Frontal cortex (tissue), 4 donors: Measurements from ENCODE around the gene RAB34. TPM values are rescaled to one million over a fixed set of nuclear protein-coding genes. Genes with fewer than 3 reads are reported as not detected.

Experiments
- DNase-seq, 2 donors: peaks; one replicate each; pipeline ENCODE4 v3.0.0; 2012; ENCODE audit warnings: low spot score in 2 of 2
- FAIRE-seq: peaks from 2 replicates; lab custom pipeline; 2012; peaks lifted over from hg19 to GRCh38; lab: Jason Lieb, UNC
- total RNA-seq: library from RNA; depleted of rRNA; stranded (reverse); fragments of >200 nt; gene quantifications from one replicate; pipeline ENCODE4 v1.2.3, GENCODE V29; 2014
- donor health status: control.
- donor health status: control.
- donor health status: control.

RAB34 gene
- total RNA-seq, 1 donor from 2014 or later: 12.2 TPM

DNA sequence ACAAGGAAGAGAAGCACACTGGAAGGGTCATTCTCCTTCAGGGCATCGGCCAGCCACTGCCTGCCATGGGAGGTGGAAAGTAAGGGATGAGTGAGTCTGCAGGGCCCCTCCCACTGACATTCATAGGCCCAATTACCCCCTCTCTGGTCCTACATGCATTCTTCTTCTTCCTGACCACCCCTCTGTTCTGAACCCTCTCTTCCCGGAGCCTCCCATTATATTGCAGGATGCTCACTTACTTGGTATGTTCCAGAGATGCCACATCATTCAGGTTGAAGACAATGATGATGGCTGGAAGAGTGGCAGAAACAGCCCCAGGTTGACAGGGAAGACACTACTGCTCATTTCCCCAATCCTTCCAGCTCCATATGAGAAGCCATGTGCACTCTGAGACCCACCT, 2.5 kb downstream of the RAB34 start:
- no peak for FAIRE-seq

DNA sequence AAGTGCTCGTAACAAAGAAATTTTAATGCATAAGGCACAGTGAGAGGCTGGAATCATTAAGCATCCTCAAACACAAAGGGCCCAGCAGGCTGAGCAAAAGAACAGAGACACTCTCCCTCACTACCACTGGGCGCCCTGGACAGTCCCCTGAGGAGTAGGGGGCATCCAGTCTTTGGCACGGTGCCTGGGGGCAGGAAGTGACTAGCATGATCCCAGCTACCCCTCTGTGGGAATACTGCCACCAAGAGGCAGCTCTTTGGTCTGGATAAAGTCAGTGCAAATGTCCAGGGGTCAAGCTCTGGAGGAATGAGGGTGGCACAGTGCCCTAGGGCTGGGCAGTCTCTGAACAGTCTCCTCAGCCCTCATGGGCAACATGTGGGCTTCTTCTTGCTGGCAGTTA, 3.4 kb downstream of the RAB34 start:
- DNase-seq (no peak), FAIRE-seq (no peak)

More for the DNA sequence above, 2.5 kb downstream of the RAB34 start:
- no peak for DNase-seq

DNA sequence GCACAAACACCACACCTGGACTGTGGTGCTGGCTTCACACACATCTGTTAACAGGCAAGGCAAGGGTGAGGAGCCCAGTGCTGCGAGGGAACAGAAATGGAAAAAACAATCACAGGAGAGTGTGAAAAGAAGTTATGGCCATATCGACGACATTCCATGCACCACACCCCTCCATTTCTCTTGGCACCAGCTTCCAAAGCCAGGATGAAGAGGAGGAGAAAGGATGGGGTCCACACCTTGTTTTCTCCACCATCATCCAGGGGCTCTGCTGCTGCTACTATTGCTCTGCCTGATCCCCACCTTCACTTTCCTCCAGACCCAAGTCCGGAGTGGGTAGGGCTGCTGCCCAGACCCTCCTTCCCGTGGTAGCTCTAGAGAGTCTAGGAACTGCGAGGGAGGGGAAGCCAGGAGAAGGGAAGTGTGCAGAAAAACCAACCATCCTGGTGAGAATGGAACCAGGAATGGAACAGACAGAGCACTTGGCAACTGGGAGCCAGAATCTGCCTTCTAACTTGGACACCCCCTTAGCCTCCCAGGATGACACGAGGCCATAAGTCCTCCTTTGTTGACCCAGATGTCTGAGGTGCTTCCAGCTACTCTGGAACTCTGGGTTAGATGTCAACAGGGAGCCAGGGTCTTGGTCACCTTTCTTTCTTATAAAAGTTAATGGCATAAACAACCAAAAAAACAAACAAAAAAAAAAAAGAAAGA, 4.8 kb downstream of the RAB34 start:
- DNase-seq (no peak), FAIRE-seq (no peak)

DNA sequence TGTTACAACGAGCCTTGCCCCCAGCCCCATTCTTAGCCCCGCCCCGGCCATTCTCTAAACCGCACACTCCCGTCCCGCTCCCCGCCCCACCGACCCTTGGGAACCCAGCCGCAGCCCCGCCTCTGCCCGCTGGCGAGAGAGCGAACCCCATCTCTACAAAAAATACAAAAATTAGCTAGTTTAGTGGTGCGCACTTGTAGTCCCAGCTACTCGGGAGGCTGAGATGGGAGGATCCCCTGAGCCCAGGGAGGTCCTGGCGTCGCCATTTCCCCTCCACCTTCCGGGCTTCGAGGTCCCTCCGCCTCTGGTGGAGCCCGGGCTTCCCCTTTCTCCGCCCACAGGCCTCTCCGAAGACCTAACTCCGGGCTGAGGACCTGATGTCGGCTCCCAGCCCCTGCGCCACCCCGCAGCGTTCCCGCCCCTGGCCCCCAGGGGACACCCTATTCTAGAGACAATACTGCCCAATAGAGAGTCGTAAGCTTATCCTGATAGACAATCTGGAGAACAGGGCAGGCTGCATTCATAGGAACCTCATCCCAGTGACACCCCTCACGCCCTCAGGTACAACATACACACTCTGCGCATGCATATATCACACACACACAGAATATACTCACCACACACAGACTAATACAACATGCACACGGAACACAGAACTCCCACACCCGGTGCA, 5.5 kb downstream of the RAB34 start:
- FAIRE-seq: no peak
- no peak for DNase-seq

DNA sequence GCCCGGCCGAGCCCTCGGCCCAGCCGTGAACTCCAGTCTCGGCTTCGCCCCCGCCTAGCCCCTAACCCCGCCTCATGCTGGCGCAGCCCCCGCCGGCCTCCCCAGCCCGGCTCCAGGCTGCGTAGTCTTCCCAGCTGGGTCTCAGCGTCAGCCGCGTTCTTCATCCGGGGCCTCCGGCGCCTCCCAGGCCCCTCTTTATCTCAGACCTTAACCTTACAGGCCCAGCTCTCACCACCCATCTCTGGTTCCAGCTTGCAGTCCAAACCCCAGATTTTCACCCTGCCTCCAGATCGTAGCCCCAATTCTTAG, 6.0 kb downstream of the RAB34 start, which contains the start of gene PROCA1:
PROCA1 (minus strand) TSS at position 166 of the 309 bp plus-strand sequence. CDS start 228 bp downstream, outside the sequence.
- FAIRE-seq (no peak), DNase-seq (no peak)

DNA sequence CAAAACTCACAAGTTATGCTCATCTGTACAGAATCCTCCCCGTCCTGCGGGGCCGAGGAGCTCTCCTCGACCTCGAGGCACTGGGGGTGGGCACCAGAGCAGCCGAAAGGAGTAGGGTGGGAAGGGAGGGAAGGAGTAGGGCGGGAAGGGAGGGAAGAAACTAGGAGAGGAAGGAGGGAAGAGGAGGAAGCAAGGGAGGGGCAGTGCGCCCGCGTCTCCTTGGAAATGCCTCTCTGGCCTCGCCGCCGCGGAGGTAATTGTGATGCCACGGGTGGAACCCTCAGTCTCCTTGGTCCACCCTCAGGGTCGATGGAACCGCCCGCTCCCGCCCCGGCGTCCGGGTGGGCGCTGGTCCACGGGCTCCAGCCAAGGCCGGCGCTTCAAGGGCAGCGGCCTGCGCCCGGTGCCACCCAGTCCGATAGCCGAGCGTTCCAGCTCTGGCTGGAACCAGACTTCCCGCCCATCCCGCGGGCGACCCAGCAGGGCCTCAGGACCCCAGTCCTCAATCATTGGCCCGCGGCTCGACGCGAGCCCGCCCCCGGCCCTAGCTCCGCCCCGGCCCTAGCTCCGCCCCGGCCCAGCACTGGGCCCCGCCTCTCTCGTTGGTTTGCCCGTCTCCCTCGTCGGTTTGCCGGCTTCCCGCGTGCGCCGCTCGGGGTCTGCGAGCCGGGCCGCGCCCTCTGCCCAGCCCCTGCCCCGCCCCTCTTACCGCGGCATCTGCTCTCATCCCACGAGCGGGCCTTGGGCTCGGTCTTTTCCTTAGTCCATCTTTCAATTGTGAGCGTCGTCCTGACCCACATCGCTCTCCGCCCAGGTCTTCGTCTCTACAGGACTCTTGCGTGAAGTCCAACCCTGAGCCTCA, 6.6 kb downstream of the RAB34 start:
- FAIRE-seq: no peak
- peak; percentile 91 to 97 for DNase-seq

DNA sequence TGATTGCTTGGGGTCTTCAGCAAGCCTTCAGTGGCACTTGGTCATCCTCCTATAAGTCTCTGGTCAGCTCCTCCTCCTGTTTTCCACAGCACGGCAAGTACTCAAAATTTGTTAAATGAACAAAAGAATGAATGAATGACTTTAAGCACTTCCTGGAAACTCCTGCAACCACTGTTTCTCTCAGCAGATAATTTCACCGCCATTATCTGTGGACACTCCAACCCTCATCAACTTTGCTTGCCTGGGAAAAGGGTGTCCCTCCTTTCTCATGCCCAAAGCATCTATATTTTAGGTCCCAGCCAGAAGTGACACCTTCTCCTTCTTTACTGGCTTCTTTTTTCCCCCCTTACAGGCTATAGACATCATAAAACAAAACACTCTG, 10.3 kb downstream of the RAB34 start:
- DNase-seq (no peak), FAIRE-seq (no peak)

DNA sequence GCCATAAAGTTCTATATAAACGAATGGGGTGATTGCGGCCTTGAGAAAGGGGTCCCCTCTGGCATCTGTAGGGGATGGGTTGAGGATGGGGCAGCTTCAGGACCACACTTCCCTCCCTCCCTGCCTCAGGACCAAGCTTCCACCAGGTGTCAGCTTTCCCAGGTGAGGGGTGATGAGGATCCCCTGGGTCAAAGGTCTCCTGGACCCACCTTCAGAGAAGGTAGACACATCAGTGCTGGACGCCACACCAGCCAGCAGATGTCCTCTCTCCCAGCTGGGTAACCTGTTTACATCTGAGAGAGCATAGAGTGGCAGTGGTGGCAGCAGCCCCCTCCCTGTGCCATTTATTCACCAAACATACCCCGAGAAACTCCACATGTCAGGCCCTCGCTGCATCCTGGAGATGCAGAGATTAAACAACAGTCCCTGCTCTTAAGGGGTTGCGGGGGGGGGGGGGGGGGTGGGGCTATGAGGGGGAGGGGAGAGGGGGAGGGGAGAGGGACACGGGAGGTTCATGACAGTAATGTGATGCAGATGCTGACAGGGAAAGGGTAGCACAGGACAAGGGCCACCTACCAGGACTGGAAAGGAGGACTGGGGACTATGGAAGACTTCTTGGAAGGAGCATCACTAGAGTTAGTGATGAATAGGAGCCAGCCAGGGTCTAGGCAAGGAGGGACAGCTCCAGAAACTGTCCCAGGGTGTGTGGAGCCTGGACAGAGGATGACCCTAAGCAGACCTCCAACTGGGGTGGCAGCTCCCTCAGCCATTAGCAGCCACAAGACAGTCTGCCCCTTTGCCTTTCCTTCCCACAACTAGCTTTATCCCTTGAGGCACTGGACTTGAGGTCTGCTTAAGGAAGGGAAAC, 11.0 kb downstream of the RAB34 start:
- DNase-seq (no peak), FAIRE-seq (no peak)

DNA sequence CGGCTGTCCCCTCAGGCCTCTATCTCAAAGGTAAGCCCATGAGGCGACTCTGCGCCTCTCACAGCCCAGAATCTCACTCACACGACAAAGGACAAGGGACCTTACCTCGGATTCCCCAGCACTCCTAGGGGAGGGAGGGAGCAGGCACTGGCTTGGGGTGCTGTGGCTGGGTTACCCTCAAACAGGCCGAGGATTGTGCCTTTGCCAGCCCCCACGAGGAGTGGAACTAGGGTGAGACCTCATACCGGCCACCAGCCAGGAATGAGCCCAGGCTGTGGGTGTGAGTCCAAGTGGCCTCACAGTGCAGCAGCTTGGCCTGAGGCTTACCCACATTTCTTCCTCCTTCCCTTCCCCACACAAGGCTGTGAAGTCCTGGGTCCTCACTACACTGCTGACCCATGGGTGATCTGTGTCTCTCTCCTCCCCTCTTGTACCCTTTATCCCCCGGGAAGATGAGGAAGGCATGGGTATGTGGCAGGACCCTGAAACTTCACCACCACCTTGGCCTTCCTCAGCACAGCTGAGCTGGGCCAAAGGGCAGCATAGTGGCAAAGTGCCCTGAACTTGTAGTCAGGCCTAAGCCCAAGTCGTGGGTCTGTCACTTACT, 11.8 kb downstream of the RAB34 start:
- FAIRE-seq: no peak
- no peak for DNase-seq

DNA sequence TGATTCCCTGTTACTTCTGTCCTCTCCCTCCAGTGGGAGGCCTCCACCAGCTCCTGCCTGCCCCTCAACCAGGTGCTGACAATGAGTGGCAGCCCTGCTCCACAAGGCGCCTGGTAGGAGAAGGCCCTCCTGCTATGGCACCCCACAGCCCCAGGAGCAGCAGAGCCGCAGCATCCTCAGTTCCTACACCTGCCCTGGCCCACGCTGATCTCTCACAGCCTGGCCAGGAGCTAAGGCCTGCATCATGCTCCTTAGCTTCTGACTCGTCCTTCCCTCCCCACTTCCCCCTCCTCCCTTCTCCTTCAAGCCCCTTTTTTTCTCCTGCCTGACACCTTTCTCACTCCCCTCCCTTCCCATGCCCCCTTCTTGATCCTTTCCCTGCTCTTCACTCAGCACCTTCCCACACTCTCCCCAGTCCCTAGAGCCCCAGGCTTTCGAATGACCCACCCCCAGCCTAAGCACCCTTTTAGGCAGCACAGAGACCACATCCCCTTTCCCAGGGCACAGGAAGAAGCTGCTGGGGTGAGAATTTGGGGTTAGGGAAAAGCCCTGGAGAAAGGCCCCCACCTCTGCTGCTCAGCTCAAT, 12.5 kb downstream of the RAB34 start:
- DNase-seq (no peak), FAIRE-seq (no peak)

DNA sequence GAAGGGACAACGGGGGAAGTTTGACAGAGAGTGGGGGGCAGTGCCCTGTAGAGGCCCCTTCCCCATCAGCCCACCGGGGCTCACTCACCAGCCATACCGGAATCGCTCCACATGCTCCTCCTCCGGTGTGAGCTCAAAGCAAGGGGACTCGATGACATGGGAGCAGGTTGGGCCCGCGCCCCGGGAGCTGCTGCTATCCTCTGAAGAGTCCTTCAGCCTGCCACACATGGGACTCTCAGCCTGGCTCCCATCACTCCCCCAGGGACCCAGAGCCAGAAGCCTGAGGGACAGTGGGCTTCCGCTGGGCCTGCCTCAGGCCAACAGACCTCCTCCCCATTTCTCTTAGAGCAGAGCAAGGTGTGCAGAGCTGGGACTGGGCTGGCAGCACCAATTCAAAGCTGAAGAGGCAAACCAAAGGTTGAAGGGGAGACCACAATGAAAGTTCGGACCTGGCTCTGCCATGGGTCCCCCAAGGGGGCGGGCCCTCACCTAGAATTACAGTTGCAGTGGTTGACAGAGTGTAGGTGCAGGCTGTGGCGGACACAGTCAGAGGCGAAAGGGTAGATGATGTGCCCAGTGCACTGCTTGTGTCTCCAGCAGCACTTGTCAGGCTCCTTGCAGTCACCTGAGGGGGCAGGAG, 13.3 kb downstream of the RAB34 start:
- FAIRE-seq (no peak), DNase-seq (no peak)

DNA sequence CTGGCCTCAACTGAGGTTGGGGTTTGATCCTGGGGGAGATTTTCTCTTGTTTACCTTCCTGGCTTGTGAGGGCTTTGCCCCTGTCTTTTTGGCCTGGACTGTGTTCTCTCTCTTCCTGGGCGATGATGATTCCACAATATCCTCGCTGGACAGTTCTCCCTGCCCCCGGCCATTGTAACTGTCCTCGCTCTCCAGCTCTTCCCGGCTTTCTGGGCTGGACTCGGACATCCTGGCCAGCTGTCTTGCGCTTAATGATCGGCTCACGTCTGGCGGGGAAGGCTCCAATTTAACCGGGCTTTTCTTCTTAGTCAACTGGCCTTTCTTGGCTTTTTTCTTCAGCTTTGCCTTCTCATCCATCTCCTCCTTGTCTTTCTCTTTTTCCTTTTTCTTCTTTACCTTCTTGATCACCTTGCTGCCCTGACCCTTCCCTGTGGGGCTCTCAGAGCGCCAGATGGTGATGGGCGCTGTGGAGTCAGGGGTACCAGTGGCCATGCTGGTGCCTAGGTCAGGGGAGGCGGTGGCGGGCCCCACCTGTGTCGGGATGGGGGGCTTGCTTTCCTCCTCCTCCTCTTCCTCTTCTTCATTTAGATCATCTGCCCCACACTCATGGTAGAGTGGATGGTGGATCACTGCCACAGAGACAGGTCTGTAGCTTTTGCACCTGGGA, 14.0 kb downstream of the RAB34 start:
- DNase-seq (no peak), FAIRE-seq (no peak)

DNA sequence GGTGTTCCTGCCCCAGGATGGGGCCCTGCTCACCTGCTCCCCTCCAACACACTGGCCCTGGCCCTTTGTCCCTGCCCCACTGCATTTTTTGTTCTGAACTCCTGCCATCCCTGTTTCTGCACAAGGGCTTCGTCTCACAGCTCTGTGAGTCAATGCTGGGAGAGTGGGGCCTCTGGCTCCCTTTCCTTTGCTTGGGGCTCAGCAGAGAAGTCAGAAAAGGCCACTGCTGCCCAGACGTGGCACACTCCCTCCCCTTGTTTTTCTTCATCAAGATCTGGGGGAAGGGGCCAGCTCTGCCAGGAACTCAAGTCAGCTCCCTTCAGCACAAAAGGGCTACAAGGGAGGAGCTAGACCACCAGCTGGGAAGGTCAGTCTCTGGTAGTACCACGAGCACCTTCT, 14.9 kb downstream of the RAB34 start:
- peak in 1 of 2 donors; percentile 14 for DNase-seq
- no peak for FAIRE-seq

DNA sequence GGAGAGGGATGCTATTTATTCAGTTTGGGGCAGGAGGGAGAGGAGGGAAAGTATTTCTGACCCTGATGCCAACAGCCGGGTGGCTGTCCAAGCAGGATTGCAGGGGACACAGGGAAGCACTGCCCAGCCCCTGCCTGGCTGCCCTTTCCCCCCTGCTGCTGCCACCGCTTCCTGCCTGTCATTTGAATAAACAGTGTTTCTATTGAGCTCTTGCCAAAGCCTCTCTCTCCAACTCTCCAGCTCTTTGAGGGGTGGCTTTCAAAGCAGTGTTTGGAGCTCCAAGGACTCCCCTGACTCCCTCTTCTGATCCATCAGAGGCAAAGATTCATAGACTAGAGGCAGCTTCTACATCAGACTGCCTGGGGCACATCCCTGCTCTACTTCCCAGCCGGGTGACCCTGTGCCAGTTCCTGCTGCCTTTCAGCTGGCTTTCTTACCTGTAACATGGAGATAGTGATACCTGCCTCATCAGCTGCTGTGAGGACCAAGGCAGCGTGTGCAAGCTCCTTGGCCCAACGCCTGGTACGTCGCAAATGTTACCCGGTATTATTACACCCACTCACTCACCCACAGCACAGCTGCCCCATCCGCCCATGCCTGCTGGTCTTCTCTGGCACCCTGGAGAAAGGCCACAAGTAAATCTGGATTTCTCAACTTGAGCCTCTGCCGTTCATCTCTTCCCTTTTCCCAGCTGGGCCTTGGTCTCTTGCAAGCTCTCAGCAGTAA, 15.5 kb downstream of the RAB34 start:
- DNase-seq: peak; percentile 55 to 65

DNA sequence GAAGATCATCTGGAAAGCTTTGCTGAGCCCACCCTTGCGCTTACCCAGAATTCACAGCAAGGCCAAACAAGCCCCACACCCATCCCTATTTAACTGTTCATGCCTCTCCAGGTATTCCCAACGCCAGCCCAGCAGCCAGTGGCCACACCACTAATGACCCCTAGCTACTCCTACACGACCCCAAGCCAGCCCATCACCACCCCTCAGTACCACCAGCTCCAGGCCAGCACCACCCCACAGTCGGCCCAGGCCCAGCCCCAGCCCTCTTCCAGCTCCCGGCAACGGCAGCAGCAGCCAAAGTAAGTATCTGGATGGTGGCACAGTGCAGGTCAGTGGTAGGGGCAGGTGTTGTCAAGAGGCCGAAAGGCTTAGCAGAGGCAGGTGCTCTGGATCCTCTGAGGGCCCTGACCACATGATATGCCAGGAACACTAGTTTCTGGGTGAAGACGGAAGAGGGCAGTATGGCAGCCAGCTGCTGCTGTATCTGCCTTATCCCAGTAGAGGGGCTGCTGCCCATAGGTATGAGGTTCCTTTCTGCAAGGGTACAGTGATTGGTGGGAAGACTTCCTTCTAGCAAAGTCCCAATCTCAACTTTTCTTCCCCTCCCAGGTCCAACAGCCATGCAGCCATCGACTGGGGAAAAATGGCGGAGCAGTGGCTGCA, 16.7 kb downstream of the RAB34 start:
- FAIRE-seq: no peak
- DNase-seq: no peak

More for the DNA sequence above, 15.5 kb downstream of the RAB34 start:
- no peak for FAIRE-seq

DNA sequence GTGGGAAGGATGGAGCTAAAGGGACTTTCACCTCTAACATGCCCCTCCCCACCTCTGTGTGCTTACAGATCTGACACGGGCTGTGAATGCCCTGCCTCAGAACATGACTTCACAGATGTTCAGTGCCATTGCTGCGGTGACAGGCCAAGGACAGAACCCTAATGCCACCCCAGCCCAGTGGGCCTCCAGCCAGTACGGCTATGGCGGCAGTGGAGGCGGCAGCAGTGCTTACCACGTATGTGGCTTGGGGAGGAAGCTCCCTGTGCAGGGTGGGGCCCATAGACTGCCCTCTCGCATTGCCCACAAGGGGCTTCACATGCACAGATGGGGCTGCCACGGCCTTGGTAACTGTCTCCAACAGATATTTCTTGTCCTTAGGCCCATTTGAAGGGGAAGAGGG, 17.4 kb downstream of the RAB34 start:
- DNase-seq (no peak), FAIRE-seq (no peak)
